Kasumi-1 (cell line): ENCODE data around the gene USP22.

Source experiments
- DNase-seq, 2 experiments: peaks; one replicate each; lab custom pipeline; 2025; lab: John Stamatoyannopoulos, UW

Gene USP22

GRCh38 chr17:21001111-21001812 is 41.5 kb downstream of the USP22 start:
- no peak for DNase-seq

DNA sequence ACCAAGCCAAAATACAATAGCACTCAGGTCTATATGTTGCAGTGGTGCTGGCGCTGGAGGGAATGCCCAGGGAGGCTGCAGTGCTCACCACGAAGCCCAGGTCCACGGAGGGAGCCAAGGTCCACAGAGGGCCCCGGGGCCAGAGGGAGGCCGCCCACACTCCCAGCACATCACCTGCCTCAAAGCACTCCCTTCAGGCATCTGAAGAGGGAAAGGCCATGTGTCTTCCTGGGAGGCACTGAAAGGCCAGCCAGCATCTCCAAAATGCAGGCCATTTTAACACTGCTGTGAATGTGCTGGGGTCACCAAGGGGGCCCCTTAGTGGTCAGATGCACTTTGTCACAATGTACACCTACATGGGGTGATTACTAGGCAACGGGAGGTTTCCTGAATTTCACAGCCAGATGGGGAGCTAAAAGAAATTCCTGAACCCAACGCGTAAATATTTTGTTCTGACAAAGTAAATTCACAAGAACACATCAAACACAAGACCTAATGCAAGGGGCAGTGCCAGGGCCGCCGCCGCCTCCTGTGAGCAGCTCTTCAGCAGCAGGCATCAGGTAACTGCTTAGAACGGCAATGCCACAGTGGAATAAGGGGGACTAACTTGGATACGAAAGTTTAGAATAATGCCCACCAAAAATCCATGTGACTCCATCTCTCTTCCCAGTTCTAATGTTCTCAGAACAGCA is 42.8 kb downstream of the USP22 start:
- DNase-seq: no peak

DNA sequence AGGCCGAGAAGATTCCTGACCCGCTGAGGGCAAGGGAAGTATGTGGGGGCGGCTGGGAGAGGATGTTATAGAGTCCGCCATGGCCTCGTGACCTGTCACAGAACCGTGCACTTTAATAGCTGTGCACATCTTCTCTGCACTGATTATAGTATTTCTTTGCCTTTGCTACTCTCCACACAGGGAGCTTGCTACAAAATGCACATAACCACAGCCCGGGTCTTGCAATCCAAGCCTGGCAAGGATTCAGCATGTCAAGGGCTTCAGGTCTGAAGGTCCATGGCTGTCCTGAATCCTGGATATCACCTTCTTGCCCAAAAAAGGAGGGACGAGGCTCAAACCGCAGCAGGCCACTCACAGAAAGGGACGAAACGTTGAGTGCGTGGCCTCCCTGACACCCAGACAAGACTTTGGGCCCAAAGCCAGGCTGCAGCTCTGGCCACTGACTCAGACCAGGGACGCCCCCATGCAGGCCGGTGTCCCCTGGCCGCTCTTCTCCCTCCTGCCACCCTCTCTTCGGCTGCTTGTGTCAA is 43.7 kb downstream of the USP22 start:
- DNase-seq: no peak

DNA sequence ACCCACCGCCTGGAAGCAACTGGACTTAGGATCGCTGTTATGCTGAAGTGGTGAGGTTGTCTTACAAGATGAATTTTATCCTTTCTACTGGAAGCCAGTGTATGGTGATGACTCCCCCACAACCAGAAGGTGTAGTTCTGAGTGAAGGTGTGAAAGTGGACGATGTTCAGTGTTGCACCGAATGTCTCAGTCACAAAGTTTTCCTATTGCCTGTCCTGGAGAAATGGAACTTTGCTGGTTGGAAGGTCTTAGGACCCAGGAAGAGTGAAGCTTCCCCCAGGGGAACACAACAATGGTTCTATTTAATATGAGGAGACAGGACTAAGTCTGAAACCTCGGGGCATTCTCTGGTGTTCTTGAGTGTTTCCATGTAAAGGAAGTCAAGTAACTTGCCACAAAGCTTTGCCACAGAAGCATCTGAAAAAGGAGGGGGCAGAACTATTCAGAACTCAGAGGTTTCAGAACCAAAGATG is 44.2 kb downstream of the USP22 start:
- no peak for DNase-seq

- DNase-seq: no peak
These were observed 44.9 kb downstream of the USP22 start for GRCh38 chr17:20997711-20998570.

DNA sequence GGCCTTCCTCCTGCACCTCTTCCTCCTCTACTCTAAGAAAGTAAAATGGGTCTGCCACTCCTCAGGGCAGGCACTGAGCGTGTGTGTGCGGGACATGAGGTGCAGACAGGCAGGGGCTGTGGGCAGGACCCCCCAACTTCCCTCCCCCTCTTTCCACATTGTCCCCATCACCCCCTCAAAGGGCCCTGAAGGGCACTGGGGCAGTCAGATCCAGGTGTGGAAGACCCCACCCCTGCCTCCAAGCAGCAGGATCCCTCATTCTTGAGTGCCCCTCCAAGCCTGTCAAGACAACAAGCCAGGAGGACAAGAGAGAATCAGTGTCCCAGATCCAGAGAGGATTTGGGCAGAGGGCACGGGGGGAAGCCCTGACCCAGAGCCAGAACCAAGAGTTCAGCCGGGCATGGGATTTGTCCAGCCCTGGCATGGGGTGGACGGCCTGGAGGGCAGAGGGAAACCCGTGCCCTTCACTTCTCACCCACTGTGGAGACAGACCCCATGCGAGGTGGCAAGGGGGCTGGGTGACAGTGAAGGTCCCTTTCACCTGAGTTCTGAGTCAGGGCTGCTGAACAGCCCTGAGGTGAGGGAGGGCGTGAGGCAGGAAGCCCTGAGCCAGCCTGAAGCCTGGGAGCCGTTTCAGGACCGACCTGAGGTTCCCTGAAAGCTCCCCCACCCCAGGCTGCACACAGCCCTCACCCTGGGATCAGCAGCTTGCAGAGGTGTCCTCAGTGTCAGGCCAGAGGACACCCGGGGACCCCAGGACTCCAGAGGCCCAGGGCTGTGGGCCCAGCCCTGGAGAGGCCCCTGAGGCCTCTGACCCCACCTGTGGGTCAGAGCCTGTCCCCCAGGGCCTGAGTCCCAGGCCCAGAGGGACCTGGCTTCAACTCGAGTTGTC is 45.8 kb downstream of the USP22 start:
- no peak for DNase-seq

DNA sequence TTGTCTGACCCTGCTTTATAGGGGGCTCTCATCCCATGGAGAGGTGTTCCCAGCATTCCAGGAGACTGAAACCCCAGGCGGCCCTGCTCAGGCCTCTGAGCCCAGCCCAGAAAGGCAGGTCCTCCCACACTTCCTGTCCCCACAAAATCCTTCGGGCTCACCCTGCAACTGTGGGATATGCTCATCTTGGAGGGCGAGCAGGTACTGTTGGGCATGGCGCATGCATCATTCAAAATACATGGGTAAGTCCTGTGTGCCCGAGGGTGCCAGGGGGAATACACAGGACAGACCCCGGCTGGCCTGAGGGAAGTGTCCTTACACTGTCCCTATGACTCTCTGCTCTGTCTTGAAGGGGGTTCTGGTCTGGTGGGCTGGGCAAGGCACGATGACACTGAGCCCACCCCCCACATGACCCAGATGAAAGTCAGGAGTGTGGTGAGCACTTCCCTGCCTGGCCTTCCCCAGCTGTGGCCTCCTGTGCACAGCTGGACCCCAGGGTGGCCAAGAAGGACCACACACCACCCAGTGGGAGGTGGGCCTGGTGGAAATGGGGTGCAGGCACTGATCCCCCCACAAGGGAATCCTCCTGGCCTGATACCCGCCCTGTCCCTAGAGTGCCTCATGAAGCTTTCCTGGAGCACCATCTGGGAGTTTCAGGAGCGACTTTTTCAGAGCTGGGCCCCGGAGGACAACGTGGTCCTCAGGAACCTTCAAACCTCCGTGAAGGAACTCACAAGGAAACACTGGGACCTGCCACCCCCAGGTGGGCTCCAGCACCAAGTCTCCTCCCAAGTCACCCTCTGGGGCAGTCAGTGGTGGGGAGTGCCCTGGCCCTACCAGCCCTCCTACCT is 46.7 kb downstream of the USP22 start:
- no peak for DNase-seq

DNA sequence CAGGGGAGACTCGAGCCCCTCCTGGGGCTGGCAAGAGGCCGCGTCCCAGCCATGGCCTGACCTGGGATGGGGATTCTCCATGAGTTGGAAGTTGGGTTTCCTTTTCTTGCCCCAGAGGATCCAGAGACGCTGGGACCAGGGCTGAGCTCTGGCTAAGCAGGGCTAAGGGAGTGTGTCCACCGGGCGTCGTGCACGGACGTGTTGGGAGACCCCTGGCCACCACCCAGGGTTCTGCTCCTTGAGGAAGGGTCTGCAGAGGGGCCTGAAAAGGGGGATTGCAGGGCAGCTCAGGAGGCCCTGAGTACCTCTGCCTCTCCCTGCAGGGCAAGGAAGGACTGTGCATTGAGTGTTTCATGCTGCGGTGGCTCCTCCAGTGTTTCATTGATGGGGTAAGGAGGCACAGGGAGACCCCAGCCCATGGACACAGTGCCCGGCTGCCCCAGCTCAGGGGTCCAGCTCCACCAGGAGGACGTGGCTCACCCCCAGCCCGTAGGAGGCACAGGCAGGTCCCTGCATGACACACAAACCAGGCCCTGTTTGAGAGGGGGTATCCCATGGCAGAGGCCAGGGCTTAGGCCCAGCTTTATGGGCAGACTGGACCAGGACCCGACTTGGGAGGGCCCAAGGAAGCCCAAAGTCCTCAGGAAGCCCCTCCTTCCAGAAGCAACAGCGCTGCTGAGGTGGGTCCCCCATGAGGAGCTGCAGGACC is 47.5 kb downstream of the USP22 start:
- DNase-seq: no peak

- no peak for DNase-seq
These were observed 48.0 kb downstream of the USP22 start for GRCh38 chr17:20994779-20995149.

DNA sequence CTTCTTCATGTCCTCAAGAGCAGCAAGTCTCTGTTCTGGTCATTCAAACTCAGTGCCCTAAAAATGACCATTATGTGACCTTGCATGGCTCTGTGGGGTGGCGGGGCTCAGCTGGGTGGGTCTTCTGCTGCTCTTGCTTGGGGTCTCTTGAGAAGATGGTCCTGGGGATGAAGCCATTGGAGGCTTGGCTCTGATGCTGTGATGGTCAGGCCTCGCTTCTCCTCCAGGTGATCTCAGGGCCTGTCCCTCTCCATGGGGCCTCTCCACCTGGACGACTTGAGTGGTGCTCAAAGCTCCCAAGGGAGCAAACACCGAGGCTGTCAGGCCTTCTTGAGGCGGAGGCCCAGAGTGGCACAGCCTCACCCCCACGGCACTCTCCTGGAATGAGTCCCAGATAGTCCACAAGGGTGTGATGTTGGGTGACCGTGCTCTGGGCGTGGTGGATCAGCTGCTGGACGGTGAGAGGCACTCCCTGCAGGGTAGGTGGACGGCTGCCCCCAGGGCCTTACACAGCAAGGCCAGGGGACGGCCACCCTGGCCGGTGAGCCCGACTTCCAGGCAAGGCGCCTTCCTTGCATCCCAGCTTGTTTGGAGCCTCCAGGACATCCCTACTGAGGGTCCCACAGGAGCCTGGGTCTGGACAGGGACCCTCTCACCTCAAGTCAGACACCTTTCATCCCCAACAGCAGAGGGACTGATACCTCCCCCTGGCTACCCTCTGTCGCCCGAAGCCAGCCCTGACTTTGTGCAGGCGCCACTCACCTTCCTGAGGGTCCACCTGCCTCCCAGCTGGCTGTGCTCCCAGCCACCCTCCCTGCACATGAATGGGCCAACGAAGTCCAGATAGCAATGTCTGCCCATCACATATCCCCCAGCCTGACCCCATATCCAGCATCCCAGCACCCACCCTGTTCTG is 48.7 kb downstream of the USP22 start:
- no peak for DNase-seq

- DNase-seq: peak; percentile 17 to 21
These were observed 49.6 kb downstream of the USP22 start for GRCh38 chr17:20992987-20993862.

DNA sequence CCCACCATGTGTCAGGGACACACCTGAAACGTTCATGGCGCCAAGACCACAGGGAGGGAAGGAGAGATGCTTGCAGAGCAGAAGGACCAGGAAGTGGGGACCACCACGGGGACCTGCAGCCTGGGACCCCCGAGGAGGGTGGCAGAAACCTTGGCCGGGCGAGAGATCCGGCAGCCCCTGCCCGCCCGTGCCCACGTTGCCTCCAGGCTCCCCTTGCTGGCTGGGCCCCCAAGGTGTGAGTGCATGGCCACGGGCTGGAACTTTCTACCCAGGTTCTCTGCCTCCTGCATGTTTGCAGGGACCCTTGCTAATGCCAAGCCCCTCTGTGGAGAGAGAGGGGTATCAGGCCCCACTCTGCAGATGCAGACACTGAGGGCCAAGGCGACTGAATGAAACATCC is 50.4 kb downstream of the USP22 start:
- no peak for DNase-seq

GRCh38 chr17:20991276-20992037 is 51.4 kb downstream of the USP22 start:
- no peak for DNase-seq

GRCh38 chr17:20989991-20990855 is 52.6 kb downstream of the USP22 start:
- no peak for DNase-seq

- DNase-seq: no peak
These were observed 53.3 kb downstream of the USP22 start for GRCh38 chr17:20989481-20989880.

GRCh38 chr17:20988896-20989295 is 53.9 kb downstream of the USP22 start:
- no peak for DNase-seq
